CD4-positive, alpha-beta T cell treated with Interleukin-17A for 4 hours (primary cell): ENCODE results near the gene CREB3L1.

Source experiments
- DNase-seq: peaks from one replicate; pipeline ENCODE4 v3.0.0-alpha.2; 2020; ENCODE audit warnings: mixed read lengths

Gene CREB3L1

GRCh38 chr11:46277622-46278386 is at the start of gene CREB3L1:
Gene CREB3L1, plus strand, starts transcription at chr11:46277662. Its CDS starts 450 bp downstream, at chr11:46278112.
- DNase-seq: no peak

- no peak for DNase-seq
Measured at GRCh38 chr11:46229230-46229629, 48.2 kb upstream of the CREB3L1 start.

- no peak for DNase-seq
Measured at GRCh38 chr11:46234311-46234710, 43.2 kb upstream of the CREB3L1 start.

- DNase-seq: no peak
Measured at GRCh38 chr11:46235777-46236688, 41.4 kb upstream of the CREB3L1 start.

GRCh38 chr11:46236918-46237247 is 40.6 kb upstream of the CREB3L1 start:
- DNase-seq: no peak

- DNase-seq: peak; percentile 56
Measured at GRCh38 chr11:46237248-46238077, 40.0 kb upstream of the CREB3L1 start.

GRCh38 chr11:46238078-46238966 is 39.1 kb upstream of the CREB3L1 start:
- DNase-seq: peak; percentile 67

GRCh38 chr11:46238967-46239800 is 38.3 kb upstream of the CREB3L1 start:
- peak; percentile 87 for DNase-seq

GRCh38 chr11:46239801-46240061 is 37.7 kb upstream of the CREB3L1 start:
- DNase-seq: no peak

- no peak for DNase-seq
Measured at GRCh38 chr11:46240371-46240770, 37.1 kb upstream of the CREB3L1 start.

- no peak for DNase-seq
Measured at GRCh38 chr11:46240861-46241260, 36.6 kb upstream of the CREB3L1 start.

- DNase-seq: no peak
Measured at GRCh38 chr11:46242041-46242951, 35.2 kb upstream of the CREB3L1 start.

- peak; percentile 95 for DNase-seq
Measured at GRCh38 chr11:46242952-46243795, 34.3 kb upstream of the CREB3L1 start.

GRCh38 chr11:46243796-46244109 is 33.7 kb upstream of the CREB3L1 start:
- no peak for DNase-seq

GRCh38 chr11:46246521-46246920 is 30.9 kb upstream of the CREB3L1 start:
- no peak for DNase-seq

- no peak for DNase-seq
Measured at GRCh38 chr11:46247090-46247489, 30.4 kb upstream of the CREB3L1 start.

GRCh38 chr11:46247659-46248058 is 29.8 kb upstream of the CREB3L1 start:
- peak; percentile 63 for DNase-seq

- no peak for DNase-seq
Measured at GRCh38 chr11:46248289-46249102, 29.0 kb upstream of the CREB3L1 start.
